A673 (cell line): ENCODE results near the gene AUH. TPM values are rescaled to one million over a fixed set of nuclear protein-coding genes. Genes with fewer than 3 reads are reported as not detected.

Source experiments
- BruUV-seq: library from RNA; stranded (reverse); fragments of 400-500 nt; replicated peaks from 2 replicates; lab custom pipeline; 2021; lab: Mats Ljungman, UMichigan
- CTCF ChIA-PET: fragments of 300-600 bp; sonication (Branson Sonifier 250); formaldehyde crosslinking; loops from one replicate; lab custom pipeline; 2022; ENCODE audit warnings: antibody characterized with exemption; lab: Charles Lee
- POLR2A ChIA-PET: fragments of 300-600 bp; sonication (Branson Sonifier 250); formaldehyde crosslinking; loops from one replicate; lab custom pipeline; 2022; ENCODE audit warnings: antibody characterized with exemption; ENCODE audit not compliant: low non-redundant PET; lab: Charles Lee
- DNase-seq: peaks from one replicate; pipeline ENCODE4 v3.0.0-alpha.2; 2015; ENCODE audit warnings: low spot score
- H3K27ac ChIP-seq: fragments of 200-600 bp; sonication (generic); 2 replicates; pipeline ENCODE4 v1.5.1; 2016; ENCODE audit warnings: mixed run types, low read depth, mild to moderate bottlenecking, mixed read lengths, antibody characterized with exemption, low read length; ENCODE audit not compliant: poor library complexity, severe bottlenecking
- H3K27me3 ChIP-seq: fragments of 200-600 bp; sonication (generic); replicated peaks from 2 replicates; pipeline ENCODE4 v1.6.1; 2017; ENCODE audit warnings: mixed run types, low read depth, mild to moderate bottlenecking, mixed read lengths, antibody characterized with exemption, low read length; ENCODE audit not compliant: insufficient read depth, poor library complexity
- H3K36me3 ChIP-seq: fragments of 200-600 bp; sonication (generic); 2 replicates; pipeline ENCODE4 v1.6.1; 2016; ENCODE audit warnings: mixed run types, mild to moderate bottlenecking, mixed read lengths, antibody characterized with exemption, low read length; ENCODE audit not compliant: insufficient read depth, poor library complexity, severe bottlenecking
- H3K4me1 ChIP-seq: fragments of 200-600 bp; sonication (generic); 2 replicates; pipeline ENCODE4 v1.6.1; 2017; ENCODE audit warnings: mixed run types, mild to moderate bottlenecking, mixed read lengths, antibody characterized with exemption, low read length; ENCODE audit not compliant: insufficient read depth, poor library complexity, severe bottlenecking
- H3K4me3 ChIP-seq: fragments of 200-600 bp; sonication (generic); 2 replicates; pipeline ENCODE4 v1.5.1; 2016; ENCODE audit warnings: low read depth, mixed run types, mild to moderate bottlenecking, mixed read lengths, low read length; ENCODE audit not compliant: poor library complexity, severe bottlenecking
- H3K9me3 ChIP-seq: fragments of 200-600 bp; sonication (generic); 2 replicates; pipeline ENCODE4 v1.6.1; 2016; ENCODE audit warnings: mixed run types, low read depth, mild to moderate bottlenecking, mixed read lengths, antibody characterized with exemption, low read length; ENCODE audit not compliant: poor library complexity, severe bottlenecking
- CTCF ChIP-seq: fragments of 300-800, 200-600 bp; sonication (generic); conservative IDR thresholded peaks from 2 replicates; pipeline ENCODE4 v1.5.1; 2017; ENCODE audit warnings: low read depth, mild to moderate bottlenecking, antibody characterized with exemption, low read length, moderate library complexity, mixed read lengths
- EZH2 ChIP-seq: fragments of 200-600 bp; sonication (generic); IDR thresholded peaks from 2 replicates; pipeline ENCODE4 v1.6.1; 2017; ENCODE audit warnings: borderline replicate concordance, low read depth, mild to moderate bottlenecking, mixed read lengths, antibody characterized with exemption, low read length; ENCODE audit not compliant: poor library complexity, severe bottlenecking
- intact Hi-C: fragments of 100-400 bp; cut with micrococcal nuclease; formaldehyde crosslinking; loops from one replicate; pipeline ENCODE4 v1.10.0; 2022; ENCODE audit not compliant: unreplicated experiment
- total RNA-seq: library from RNA; stranded (reverse); gene quantifications from 2 replicates; pipeline ENCODE4 v1.2.3, GENCODE V29; 2021

Gene AUH
- total RNA-seq, 1 experiment from 2014 or later: 12.3 TPM

- ChIA-PET CTCF (no interaction called here), POLR2A (no interaction called here)
- no peak for DNase-seq
- no peaks in the 10 kb centered on the region for H3K27me3 ChIP-seq
- no peak overlapping the region for H3K4me3 ChIP-seq
- H3K9me3 ChIP-seq: no peaks in the 10 kb centered on the region
- H3K4me1 ChIP-seq: no peaks in the 10 kb centered on the region
- no peak for TF ChIP-seq CTCF
- no peak for TF ChIP-seq EZH2
- H3K36me3 ChIP-seq: no peaks in the 10 kb centered on the region
- no peak overlapping the region for H3K27ac ChIP-seq
- intact Hi-C loops: no loop called here
- BruUV-seq: no TSS peak
Observed at GRCh38 chr9:91310037-91310436, 51.7 kb downstream of the AUH start.

GRCh38 chr9:91308191-91308590 lies 53.5 kb downstream of the AUH start:
- H3K27ac ChIP-seq: no peak overlapping the region
- TF ChIP-seq EZH2 (no peak), CTCF (no peak)
- no peak overlapping the region for H3K4me3 ChIP-seq
- intact Hi-C loops: no loop called here
- CTCF ChIA-PET: no interaction called here
- no peaks in the 10 kb centered on the region for H3K9me3 ChIP-seq
- H3K36me3 ChIP-seq: no peaks in the 10 kb centered on the region
- no TSS peak for BruUV-seq
- POLR2A ChIA-PET: no interaction called here
- DNase-seq: no peak
- no peaks in the 10 kb centered on the region for H3K4me1 ChIP-seq
- no peaks in the 10 kb centered on the region for H3K27me3 ChIP-seq

- DNase-seq: no peak
- intact Hi-C loops: no loop called here
- no peaks in the 10 kb centered on the region for H3K9me3 ChIP-seq
- BruUV-seq: no TSS peak
- H3K27ac ChIP-seq: no peak overlapping the region
- POLR2A ChIA-PET: no interaction called here
- TF ChIP-seq CTCF (no peak), EZH2 (no peak)
- CTCF ChIA-PET: no interaction called here
- H3K4me1 ChIP-seq: no peaks in the 10 kb centered on the region
- no peaks in the 10 kb centered on the region for H3K36me3 ChIP-seq
- no peaks in the 10 kb centered on the region for H3K27me3 ChIP-seq
- H3K4me3 ChIP-seq: no peak overlapping the region
Observed at GRCh38 chr9:91307279-91307678, 54.4 kb downstream of the AUH start.
